GM23338 (cell line): Measurements from ENCODE around the gene PPIP5K2. TPM values are rescaled to one million over a fixed set of nuclear protein-coding genes. Genes with fewer than 3 reads are reported as not detected.

Source experiments
- ATAC-seq: fragments of 200-7000 bp; cut with Tn5 transposase; 3 replicates; pipeline ENCODE4 v1.9.1; 2020
- DNase-seq: peaks from one replicate; pipeline ENCODE4 v3.0.0-alpha.2; 2015; ENCODE audit warnings: low spot score
- H2AFZ ChIP-seq: fragments of 200-600 bp; sonication (generic); 2 replicates; pipeline ENCODE4 v1.8.0; 2016; ENCODE audit warnings: antibody characterized with exemption, mild to moderate bottlenecking, moderate library complexity
- H3F3A ChIP-seq: fragments of 200-600 bp; sonication (generic); replicated peaks from 2 replicates; pipeline ENCODE4 v1.8.0; 2017; ENCODE audit warnings: antibody characterized with exemption, mixed run types, low read depth
- H3K27ac ChIP-seq: fragments of 200-600 bp; sonication (generic); 2 replicates; pipeline ENCODE4 v1.6.1; 2016; ENCODE audit warnings: low read depth
- H3K27me3 ChIP-seq: fragments of 200-600 bp; sonication (generic); 2 replicates; pipeline ENCODE4 v1.8.0; 2016; ENCODE audit warnings: mild to moderate bottlenecking, mixed run types, moderate library complexity; ENCODE audit not compliant: insufficient read depth
- H3K36me3 ChIP-seq: fragments of 200-600 bp; sonication (generic); 2 replicates; pipeline ENCODE4 v1.8.0; 2016; ENCODE audit warnings: mild to moderate bottlenecking; ENCODE audit not compliant: insufficient read depth
- H3K4me1 ChIP-seq: fragments of 200-600 bp; sonication (generic); 2 replicates; pipeline ENCODE4 v1.8.0; 2016; ENCODE audit warnings: mild to moderate bottlenecking, moderate library complexity; ENCODE audit not compliant: insufficient read depth
- H3K4me2 ChIP-seq: fragments of 200-600 bp; sonication (generic); 2 replicates; pipeline ENCODE4 v1.7.1; 2017; ENCODE audit warnings: mixed run types
- H3K4me3 ChIP-seq: fragments of 200-600 bp; sonication (generic); 2 replicates; pipeline ENCODE4 v1.6.1; 2016; ENCODE audit warnings: mixed run types
- H3K79me2 ChIP-seq: fragments of 200-600 bp; sonication (generic); replicated peaks from 2 replicates; pipeline ENCODE4 v1.8.0; 2017; ENCODE audit warnings: mild to moderate bottlenecking; ENCODE audit not compliant: insufficient read depth
- H3K9me2 ChIP-seq: fragments of 200-600 bp; sonication (generic); 2 replicates; pipeline ENCODE4 v1.8.0; 2017; ENCODE audit not compliant: insufficient read depth
- H4K20me1 ChIP-seq: fragments of 200-600 bp; sonication (generic); replicated peaks from 2 replicates; pipeline ENCODE4 v1.8.0; 2017; ENCODE audit warnings: mild to moderate bottlenecking; ENCODE audit not compliant: insufficient read depth
- H3K27ac Mint-ChIP-seq: 2 replicates; pipeline ENCODE4 v1.8.0; 2020; ENCODE audit warnings: inconsistent platforms, mild to moderate bottlenecking, moderate library complexity, mixed read lengths
- H3K27me3 Mint-ChIP-seq: 3 replicates; pipeline ENCODE4 v1.8.0; 2022; ENCODE audit warnings: low read depth, mild to moderate bottlenecking, moderate library complexity, mixed read lengths, inconsistent platforms; ENCODE audit not compliant: insufficient read depth, poor library complexity
- H3K36me3 Mint-ChIP-seq: 3 replicates; pipeline ENCODE4 v1.8.0; 2021; ENCODE audit warnings: low read depth, mild to moderate bottlenecking, inconsistent platforms, moderate library complexity, mixed read lengths
- H3K4me1 Mint-ChIP-seq: 3 replicates; pipeline ENCODE4 v1.8.0; 2020; ENCODE audit warnings: mild to moderate bottlenecking, inconsistent platforms, mixed read lengths
- H3K4me3 Mint-ChIP-seq: 3 replicates; pipeline ENCODE4 v1.8.0; 2021; ENCODE audit warnings: moderate library complexity, mild to moderate bottlenecking, inconsistent platforms, mixed read lengths
- H3K9me3 Mint-ChIP-seq: 3 replicates; pipeline ENCODE4 v1.8.0; 2020; ENCODE audit warnings: moderate library complexity, mild to moderate bottlenecking, inconsistent platforms, mixed read lengths
- CREB1 ChIP-seq: fragments of 250-450 bp; sonication (Bioruptor Pico); IDR thresholded peaks from 2 replicates; pipeline ENCODE4 v1.5.0; 2020; ENCODE audit warnings: low read depth, mild to moderate bottlenecking, moderate library complexity
- CTCF ChIP-seq, 2 experiments: fragments of 200-600 bp in 1 of 2; sonication (generic) in 1 of 2; conservative IDR thresholded peaks; 2 replicates each; pipeline versions ENCODE4 v1.5.1 to v1.6.1; 2016 to 2017; ENCODE audit warnings: antibody characterized with exemption in 2 of 2, low read depth in 2 of 2, mild to moderate bottlenecking in 2 of 2, moderate library complexity in 1 of 2
- ETS1 ChIP-seq: IDR thresholded peaks from 2 replicates; pipeline ENCODE4 v1.6.1; 2016; ENCODE audit warnings: antibody characterized with exemption
- EZH2phosphoT487 ChIP-seq: fragments of 200-600 bp; sonication (generic); IDR thresholded peaks from one replicate; pipeline ENCODE4 v1.8.1; 2018; ENCODE audit warnings: antibody characterized with exemption; ENCODE audit not compliant: unreplicated experiment
- POLR2AphosphoS5 ChIP-seq: IDR thresholded peaks from 2 replicates; pipeline ENCODE4 v1.6.1; 2016; ENCODE audit warnings: antibody characterized with exemption, low read depth
- STAT1 ChIP-seq: IDR thresholded peaks from one replicate; pipeline ENCODE4 v1.6.1; 2016; ENCODE audit warnings: antibody characterized with exemption; ENCODE audit not compliant: unreplicated experiment
- ZNF114 ChIP-seq: fragments of 250-450 bp; sonication (Bioruptor Pico); IDR thresholded peaks from 2 replicates; pipeline ENCODE4 v1.5.0; 2020; ENCODE audit warnings: mild to moderate bottlenecking, moderate library complexity
- ZNF331 ChIP-seq: fragments of 250-450 bp; sonication (Bioruptor Pico); IDR thresholded peaks from 2 replicates; pipeline ENCODE4 v1.5.0; 2020; ENCODE audit warnings: low read depth, mild to moderate bottlenecking, moderate library complexity
- ZNF462 ChIP-seq: fragments of 250-450 bp; sonication (Bioruptor Pico); IDR thresholded peaks from 2 replicates; pipeline ENCODE4 v1.5.0; 2020; ENCODE audit warnings: mild to moderate bottlenecking, moderate library complexity
- polyA plus RNA-seq: library from polyadenylated mRNA; unstranded; fragments of >200 nt; fragmentation: Nextera tagmentation; extraction: Ambion mirVana; gene quantifications from 2 replicates; pipeline ENCODE4 v1.2.1, GENCODE V29; 2016
- total RNA-seq: library from RNA; depleted of rRNA; stranded (reverse); fragments of >200 nt; shearing (Covaris generic); gene quantifications from 2 replicates; pipeline ENCODE4 v1.2.3, GENCODE V29; 2014
- TF ChIP-seq, protein P1 (sequence below): IDR thresholded peaks from one replicate; pipeline ENCODE4 v1.6.1; 2018; ENCODE audit warnings: antibody characterized with exemption; ENCODE audit not compliant: unreplicated experiment

The PPIP5K2 gene
- total and polyA plus RNA-seq, 2 experiments from 2014 or later, result 41.7 to 45.4 TPM

- H3K27me3 ChIP-seq, result no peaks in the 10 kb centered on the region
- no peaks in the 10 kb centered on the region for H3K36me3 ChIP-seq
- no peak overlapping the region for H3K4me3 ChIP-seq
- H3K4me1 ChIP-seq, result no peaks in the 10 kb centered on the region
- H3K4me2 ChIP-seq, result no peak overlapping the region
- no peak overlapping the region for H3K27ac ChIP-seq
- Mint-ChIP-seq H3K27me3 (no peaks in the 10 kb centered on the region), H3K36me3 (no peaks in the 10 kb centered on the region), H3K4me3 (no peak overlapping the region), H3K9me3 (no peaks in the 10 kb centered on the region), H3K4me1 (no peaks in the 10 kb centered on the region), H3K27ac (no peak overlapping the region)
- ATAC-seq, result no peak
- no peak overlapping the region for H2AFZ ChIP-seq
- H4K20me1 ChIP-seq, result no peaks in the 10 kb centered on the region
- TF ChIP-seq, protein P1, sequence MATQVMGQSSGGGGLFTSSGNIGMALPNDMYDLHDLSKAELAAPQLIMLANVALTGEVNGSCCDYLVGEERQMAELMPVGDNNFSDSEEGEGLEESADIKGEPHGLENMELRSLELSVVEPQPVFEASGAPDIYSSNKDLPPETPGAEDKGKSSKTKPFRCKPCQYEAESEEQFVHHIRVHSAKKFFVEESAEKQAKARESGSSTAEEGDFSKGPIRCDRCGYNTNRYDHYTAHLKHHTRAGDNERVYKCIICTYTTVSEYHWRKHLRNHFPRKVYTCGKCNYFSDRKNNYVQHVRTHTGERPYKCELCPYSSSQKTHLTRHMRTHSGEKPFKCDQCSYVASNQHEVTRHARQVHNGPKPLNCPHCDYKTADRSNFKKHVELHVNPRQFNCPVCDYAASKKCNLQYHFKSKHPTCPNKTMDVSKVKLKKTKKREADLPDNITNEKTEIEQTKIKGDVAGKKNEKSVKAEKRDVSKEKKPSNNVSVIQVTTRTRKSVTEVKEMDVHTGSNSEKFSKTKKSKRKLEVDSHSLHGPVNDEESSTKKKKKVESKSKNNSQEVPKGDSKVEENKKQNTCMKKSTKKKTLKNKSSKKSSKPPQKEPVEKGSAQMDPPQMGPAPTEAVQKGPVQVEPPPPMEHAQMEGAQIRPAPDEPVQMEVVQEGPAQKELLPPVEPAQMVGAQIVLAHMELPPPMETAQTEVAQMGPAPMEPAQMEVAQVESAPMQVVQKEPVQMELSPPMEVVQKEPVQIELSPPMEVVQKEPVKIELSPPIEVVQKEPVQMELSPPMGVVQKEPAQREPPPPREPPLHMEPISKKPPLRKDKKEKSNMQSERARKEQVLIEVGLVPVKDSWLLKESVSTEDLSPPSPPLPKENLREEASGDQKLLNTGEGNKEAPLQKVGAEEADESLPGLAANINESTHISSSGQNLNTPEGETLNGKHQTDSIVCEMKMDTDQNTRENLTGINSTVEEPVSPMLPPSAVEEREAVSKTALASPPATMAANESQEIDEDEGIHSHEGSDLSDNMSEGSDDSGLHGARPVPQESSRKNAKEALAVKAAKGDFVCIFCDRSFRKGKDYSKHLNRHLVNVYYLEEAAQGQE, result no peak
- no peak for TF ChIP-seq POLR2AphosphoS5
- no peak for TF ChIP-seq STAT1
- TF ChIP-seq ETS1, result no peak
- TF ChIP-seq CTCF (conservative IDR thresholded peaks at IDR 0.05; ENCODE audit: low read depth in 2 of 2), result no peak
- no peak for TF ChIP-seq CREB1 (CRISPR knock-in tag)
- no peaks in the 10 kb centered on the region for H3K9me2 ChIP-seq
- no peaks in the 10 kb centered on the region for H3F3A ChIP-seq
- no peak for DNase-seq
- no peaks in the 10 kb centered on the region for H3K79me2 ChIP-seq
Observed at GRCh38 chr5:103148213-103148612, 28.1 kb downstream of the PPIP5K2 start.

- Histone ChIP-seq H3K4me2 (no peak overlapping the region), H3K36me3 (no peaks in the 10 kb centered on the region), H3K79me2 (no peaks in the 10 kb centered on the region), H3K9me2 (no peaks in the 10 kb centered on the region), H3K27ac (no peak overlapping the region), H3K4me1 (no peaks in the 10 kb centered on the region), H3K4me3 (no peak overlapping the region), H3F3A (no peaks in the 10 kb centered on the region), H4K20me1 (no peaks in the 10 kb centered on the region), H3K27me3 (no peaks in the 10 kb centered on the region), H2AFZ (no peak overlapping the region)
- no peaks in the 10 kb centered on the region for H3K9me3 Mint-ChIP-seq
- ATAC-seq (no peak), DNase-seq (no peak)
- H3K4me1 Mint-ChIP-seq, result no peaks in the 10 kb centered on the region
- no peak overlapping the region for H3K4me3 Mint-ChIP-seq
- H3K27me3 Mint-ChIP-seq, result no peaks in the 10 kb centered on the region
- no peaks in the 10 kb centered on the region for H3K36me3 Mint-ChIP-seq
- H3K27ac Mint-ChIP-seq, result no peak overlapping the region
- TF ChIP-seq STAT1, result no peak
- no peak for TF ChIP-seq ZNF114
- TF ChIP-seq POLR2AphosphoS5, result no peak
- TF ChIP-seq ZNF331, result no peak
- TF ChIP-seq ZNF462, result no peak
- no peak for TF ChIP-seq EZH2phosphoT487
Observed at GRCh38 chr5:103151156-103151555, 31.1 kb downstream of the PPIP5K2 start.
